GM20000 (cell line): ENCODE data around the gene SYCP2.
"Not testable (repeated sequence)": the region's sequence is repeated elsewhere in the genome, so short reads cannot be mapped to it uniquely, and the experiment has no call there.

Experiments used
- DNase-seq: peaks from one replicate; pipeline ENCODE4 v3.0.0; 2012; ENCODE audit warnings: low spot score
- CTCF ChIP-seq: IDR thresholded peaks from 2 replicates; pipeline ENCODE4 v1.5.1; 2012; ENCODE audit warnings: mild to moderate bottlenecking, control low read depth; ENCODE audit errors: extremely low read depth, missing control alignments

The SYCP2 gene

GRCh38 chr20:59902470-59902869, 31.0 kb downstream of the SYCP2 start:
- TF ChIP-seq CTCF: no peak

GRCh38 chr20:59895908-59896307, 37.5 kb downstream of the SYCP2 start:
- DNase-seq: no peak
- no peak for TF ChIP-seq CTCF

More at GRCh38 chr20:59902470-59902869, 31.0 kb downstream of the SYCP2 start:
- DNase-seq: no peak

- TF ChIP-seq CTCF: no peak
- DNase-seq: peak; percentile 4
These were observed 41.9 kb downstream of the SYCP2 start for GRCh38 chr20:59891581-59891980.

GRCh38 chr20:59890035-59890434, 43.4 kb downstream of the SYCP2 start:
- not testable (repeated sequence) for DNase-seq

- TF ChIP-seq CTCF: no peak
- DNase-seq: no peak
These were observed 45.4 kb downstream of the SYCP2 start for GRCh38 chr20:59888050-59888449.

- no peak for TF ChIP-seq CTCF
- DNase-seq: no peak
These were observed 48.9 kb downstream of the SYCP2 start for GRCh38 chr20:59884494-59884893.

GRCh38 chr20:59880198-59880597, 53.2 kb downstream of the SYCP2 start:
- DNase-seq: no peak
- no peak for TF ChIP-seq CTCF

GRCh38 chr20:59873409-59873808, 60.0 kb downstream of the SYCP2 start:
- DNase-seq: no peak
- TF ChIP-seq CTCF: no peak
